ENCODE results near the gene SMURF2.

SMURF2 gene

DNA sequence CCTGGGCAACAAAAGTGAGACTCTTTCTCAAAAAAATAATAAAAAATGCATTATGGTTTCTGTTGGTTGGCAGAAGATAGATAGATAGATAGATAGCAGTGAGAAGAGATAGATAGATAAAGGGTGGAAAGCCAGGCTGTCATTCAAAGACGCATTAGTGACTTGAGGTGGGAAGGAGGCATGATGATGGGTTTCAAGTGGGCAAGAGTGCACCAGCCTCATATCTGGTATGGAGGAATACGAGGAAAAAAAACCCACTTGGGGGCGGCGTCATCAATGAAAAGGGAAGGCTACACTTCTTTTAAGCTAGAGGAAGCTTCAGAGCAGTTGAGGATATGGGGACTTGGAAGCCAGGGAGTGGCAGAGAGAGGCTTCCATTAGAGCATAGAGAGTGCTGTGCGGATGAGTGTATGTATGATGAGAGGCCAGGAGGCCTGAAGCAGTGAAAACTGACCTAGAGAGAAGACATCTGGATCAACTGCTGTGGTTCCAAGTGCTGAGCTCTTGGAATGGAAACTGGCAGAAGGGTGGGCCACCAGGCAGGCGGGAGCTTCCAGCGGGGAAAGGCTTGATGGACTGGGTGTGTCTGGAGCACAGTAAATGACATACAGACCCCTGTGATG, 123.5 kb downstream of the SMURF2 start:
- H3K27me3 ChIP-seq (ENCODE audit: insufficient read depth, low read depth): no peaks in the 10 kb centered on the region
- TF ChIP-seq, protein P1, sequence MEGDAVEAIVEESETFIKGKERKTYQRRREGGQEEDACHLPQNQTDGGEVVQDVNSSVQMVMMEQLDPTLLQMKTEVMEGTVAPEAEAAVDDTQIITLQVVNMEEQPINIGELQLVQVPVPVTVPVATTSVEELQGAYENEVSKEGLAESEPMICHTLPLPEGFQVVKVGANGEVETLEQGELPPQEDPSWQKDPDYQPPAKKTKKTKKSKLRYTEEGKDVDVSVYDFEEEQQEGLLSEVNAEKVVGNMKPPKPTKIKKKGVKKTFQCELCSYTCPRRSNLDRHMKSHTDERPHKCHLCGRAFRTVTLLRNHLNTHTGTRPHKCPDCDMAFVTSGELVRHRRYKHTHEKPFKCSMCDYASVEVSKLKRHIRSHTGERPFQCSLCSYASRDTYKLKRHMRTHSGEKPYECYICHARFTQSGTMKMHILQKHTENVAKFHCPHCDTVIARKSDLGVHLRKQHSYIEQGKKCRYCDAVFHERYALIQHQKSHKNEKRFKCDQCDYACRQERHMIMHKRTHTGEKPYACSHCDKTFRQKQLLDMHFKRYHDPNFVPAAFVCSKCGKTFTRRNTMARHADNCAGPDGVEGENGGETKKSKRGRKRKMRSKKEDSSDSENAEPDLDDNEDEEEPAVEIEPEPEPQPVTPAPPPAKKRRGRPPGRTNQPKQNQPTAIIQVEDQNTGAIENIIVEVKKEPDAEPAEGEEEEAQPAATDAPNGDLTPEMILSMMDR (conservative IDR thresholded peaks at IDR 0.05; ENCODE audit: low read depth, low read length): no peak
- no peak overlapping the region for H3K4me2 ChIP-seq
- H3K27ac ChIP-seq: no peak overlapping the region
- H3K79me2 ChIP-seq (ENCODE audit: insufficient read depth, low read depth): no peaks in the 10 kb centered on the region
- no peak overlapping the region for H3K9ac ChIP-seq
- no peaks in the 10 kb centered on the region for H4K20me1 ChIP-seq (ENCODE audit: insufficient read depth)
- H3K4me1 ChIP-seq (ENCODE audit: low read depth, poor library complexity, severe bottlenecking): no peaks in the 10 kb centered on the region
- H3K36me3 ChIP-seq (ENCODE audit: insufficient read depth): 0 out of 2 replicates have a peak, but pooled peaks cover 4% of the 10 kb centered on the region
- H2AFZ ChIP-seq (ENCODE audit: low read depth): no peak overlapping the region
- H3K4me3 ChIP-seq (IDR thresholded peaks at IDR 0.05; ENCODE audit: insufficient read depth, low read depth, low read length): no peak overlapping the region

DNA sequence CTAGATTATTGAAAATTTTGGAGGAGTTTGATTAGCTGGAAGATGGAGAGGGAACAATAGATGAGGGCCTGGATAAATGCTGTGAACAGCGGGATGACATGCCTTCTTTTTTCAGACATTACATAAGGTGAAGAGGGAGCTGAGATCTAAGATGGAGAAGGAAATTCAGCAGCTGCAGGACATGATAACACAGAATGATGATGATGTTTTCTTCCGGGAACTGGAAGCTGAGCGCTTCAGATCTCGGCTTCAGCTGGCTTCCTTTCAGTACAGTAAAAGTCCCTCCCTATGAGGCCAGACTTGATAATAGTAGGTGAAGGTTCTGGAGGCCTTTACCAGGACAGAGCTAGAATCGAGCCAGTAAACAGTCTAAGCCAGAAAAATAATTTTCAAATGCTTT, 124.6 kb downstream of the SMURF2 start:
- no peak overlapping the region for H2AFZ ChIP-seq (ENCODE audit: low read depth)

DNA sequence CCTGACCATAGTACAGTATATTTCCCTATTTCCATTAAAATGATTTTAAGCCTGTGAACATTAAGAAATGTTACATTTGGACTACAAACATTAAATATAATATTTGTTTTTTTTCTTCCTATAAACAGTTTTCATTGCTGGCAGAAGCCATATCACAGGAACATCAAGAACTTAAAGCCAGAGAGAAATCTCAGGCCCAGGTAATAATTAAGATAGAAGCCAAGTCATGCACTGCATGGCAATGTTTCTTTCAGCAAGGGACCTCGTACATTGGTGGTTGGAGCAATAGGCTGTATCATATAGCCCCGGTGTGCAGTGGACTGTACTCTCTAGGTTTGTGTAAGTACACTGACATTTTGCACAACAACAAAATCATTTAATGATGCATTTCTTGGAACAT, 125.2 kb downstream of the SMURF2 start:
- TF ChIP-seq, protein P1 (conservative IDR thresholded peaks at IDR 0.05; ENCODE audit: low read depth, low read length): no peak
- Histone ChIP-seq H3K4me2 (no peak overlapping the region), H2AFZ (ENCODE audit: low read depth) (no peak overlapping the region), H3K27me3 (ENCODE audit: insufficient read depth, low read depth) (no peaks in the 10 kb centered on the region), H3K79me2 (ENCODE audit: insufficient read depth, low read depth) (no peaks in the 10 kb centered on the region), H3K36me3 (ENCODE audit: insufficient read depth) (0 out of 2 replicates have a peak, but pooled peaks cover 4% of the 10 kb centered on the region), H3K4me1 (ENCODE audit: low read depth, poor library complexity, severe bottlenecking) (no peaks in the 10 kb centered on the region), H4K20me1 (ENCODE audit: insufficient read depth) (no peaks in the 10 kb centered on the region), H3K9ac (no peak overlapping the region), H3K27ac (no peak overlapping the region), H3K4me3 (IDR thresholded peaks at IDR 0.05; ENCODE audit: insufficient read depth, low read depth, low read length) (no peak overlapping the region)

More for the DNA sequence above, 124.6 kb downstream of the SMURF2 start:
- Histone ChIP-seq H3K4me1 (ENCODE audit: low read depth, poor library complexity, severe bottlenecking) (no peaks in the 10 kb centered on the region), H3K4me3 (IDR thresholded peaks at IDR 0.05; ENCODE audit: insufficient read depth, low read depth, low read length) (no peak overlapping the region), H3K4me2 (no peak overlapping the region), H3K9ac (no peak overlapping the region), H4K20me1 (ENCODE audit: insufficient read depth) (no peaks in the 10 kb centered on the region), H3K36me3 (ENCODE audit: insufficient read depth) (0 out of 2 replicates have a peak, but pooled peaks cover 4% of the 10 kb centered on the region), H3K27ac (no peak overlapping the region), H3K79me2 (ENCODE audit: insufficient read depth, low read depth) (no peaks in the 10 kb centered on the region), H3K27me3 (ENCODE audit: insufficient read depth, low read depth) (no peaks in the 10 kb centered on the region)
- TF ChIP-seq, protein P1 (conservative IDR thresholded peaks at IDR 0.05; ENCODE audit: low read depth, low read length): no peak

DNA sequence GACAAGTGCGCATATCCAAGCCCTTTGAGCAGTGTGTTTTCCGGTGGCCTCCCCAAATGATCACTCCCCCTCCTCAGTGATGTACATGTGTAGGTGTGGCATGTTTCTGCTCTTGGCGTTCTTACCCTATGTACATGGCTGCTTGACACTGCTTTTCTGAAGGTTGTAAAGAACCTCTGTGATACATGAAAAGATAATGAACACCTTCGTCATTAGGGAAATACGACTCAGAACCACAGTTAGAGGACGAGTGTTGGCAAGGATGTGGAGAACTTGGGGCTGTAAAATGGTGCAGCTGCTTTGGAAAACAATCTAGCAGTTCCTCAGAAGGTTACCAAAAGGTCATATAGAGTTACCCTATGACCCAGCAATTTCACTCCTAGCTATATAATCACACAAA, 126.8 kb downstream of the SMURF2 start:
- no peak overlapping the region for H3K27ac ChIP-seq
- H3K79me2 ChIP-seq (ENCODE audit: insufficient read depth, low read depth): no peaks in the 10 kb centered on the region
- no peaks in the 10 kb centered on the region for H3K27me3 ChIP-seq (ENCODE audit: insufficient read depth, low read depth)
- no peaks in the 10 kb centered on the region for H3K4me1 ChIP-seq (ENCODE audit: low read depth, poor library complexity, severe bottlenecking)
- no peaks in the 10 kb centered on the region for H4K20me1 ChIP-seq (ENCODE audit: insufficient read depth)
- no peak overlapping the region for H3K9ac ChIP-seq
- peaks cover 7% of the 10 kb centered on the region; the same call in 1 of the 2 replicates for H3K36me3 ChIP-seq (ENCODE audit: insufficient read depth)
- no peak overlapping the region for H3K4me3 ChIP-seq (IDR thresholded peaks at IDR 0.05; ENCODE audit: insufficient read depth, low read depth, low read length)
- H2AFZ ChIP-seq (ENCODE audit: low read depth): no peak overlapping the region
- TF ChIP-seq, protein P1 (conservative IDR thresholded peaks at IDR 0.05; ENCODE audit: low read depth, low read length): no peak
- no peak overlapping the region for H3K4me2 ChIP-seq
